Gastrocnemius medialis (tissue), 4 donors: ENCODE results near the gene KCP. TPM values are rescaled to one million over a fixed set of nuclear protein-coding genes. Genes with fewer than 3 reads are reported as not detected.

Source experiments
- ATAC-seq, 2 donors: fragments of 150-250 bp; one replicate each; pipeline ENCODE4 v1.9.1; 2016
- DNase-seq, 2 donors: peaks; one replicate each; pipeline ENCODE4 v3.0.0-alpha.2; 2019
- H3K27ac ChIP-seq, 4 donors: fragments of 200-600 bp; sonication (generic); 1 replicate in 1 of 4; 2 replicates in 3 of 4; pipeline ENCODE4 v1.5.1; 2016 to 2018; ENCODE audit warnings: mild to moderate bottlenecking in 2 of 4, moderate library complexity in 1 of 4
- H3K27me3 ChIP-seq, 3 donors: fragments of 200-600 bp; sonication (generic) in 2 of 3; 1 replicate in 1 of 3; 2 replicates in 2 of 3; pipeline versions ENCODE4 v1.5.1 to v1.6.0; 2016 to 2019; ENCODE audit warnings: mild to moderate bottlenecking in 1 of 3, moderate library complexity in 1 of 3
- H3K36me3 ChIP-seq, 2 donors: fragments of 200-600 bp; sonication (generic) in 1 of 2; one replicate each; pipeline ENCODE4 v1.5.1; 2017 to 2018
- H3K4me1 ChIP-seq, 2 donors: fragments of 200-600 bp; sonication (generic) in 1 of 2; one replicate each; pipeline ENCODE4 v1.5.1; 2016 to 2017; ENCODE audit warnings: mild to moderate bottlenecking in 2 of 2
- H3K4me3 ChIP-seq, 4 donors: fragments of 200-600 bp; sonication (generic) in 3 of 4; 1 replicate in 1 of 4; 2 replicates in 3 of 4; pipeline ENCODE4 v1.5.1; 2016 to 2019; ENCODE audit warnings: mild to moderate bottlenecking in 2 of 4
- H3K9me3 ChIP-seq, 3 donors: fragments of 200-600 bp; sonication (generic) in 2 of 3; 1 replicate in 1 of 3; 2 replicates in 2 of 3; pipeline ENCODE4 v1.5.1; 2016 to 2019
- CTCF ChIP-seq, 5 experiments: fragments of 450-650 bp in 3 of 5; fragments of 200-600 bp in 2 of 5; sonication (generic) in 2 of 5; IDR thresholded peaks in 4 of 5; conservative IDR thresholded peaks in 1 of 5; 1 replicate in 4 of 5; 2 replicates in 1 of 5; pipeline ENCODE4 v1.5.1; 2016 to 2019; ENCODE audit warnings: antibody characterized with exemption in 5 of 5, mild to moderate bottlenecking in 3 of 5, moderate library complexity in 3 of 5
- POLR2A ChIP-seq, 2 donors: fragments of 450-650 bp; IDR thresholded peaks; one replicate each; pipeline ENCODE4 v1.6.1; 2017; ENCODE audit warnings: antibody characterized with exemption in 2 of 2, mild to moderate bottlenecking in 2 of 2, moderate library complexity in 2 of 2
- in situ Hi-C, 4 donors: fragments of 200-750 bp; cut with MboI; loops; one replicate each; pipeline versions ENCODE4 v1.15.0 to v1.8.0; 2017; ENCODE audit warnings: low sequenced_read_pairs in 4 of 4
- intact Hi-C: fragments of 100-400 bp; cut with DNase I; formaldehyde crosslinking; loops from one replicate; pipeline ENCODE4 v1.15.1; 2023; ENCODE audit warnings: low total_unique reads
- total RNA-seq, 4 donors: library from RNA; depleted of rRNA; stranded (reverse); fragments of >200 nt; gene quantifications; one replicate each; pipeline versions ENCODE4 v1.1.0 to v1.2.3, GENCODE V29; 2016

KCP gene
- total RNA-seq, 4 donors from 2014 or later: 0.10 TPM; not detected in 3

DNA sequence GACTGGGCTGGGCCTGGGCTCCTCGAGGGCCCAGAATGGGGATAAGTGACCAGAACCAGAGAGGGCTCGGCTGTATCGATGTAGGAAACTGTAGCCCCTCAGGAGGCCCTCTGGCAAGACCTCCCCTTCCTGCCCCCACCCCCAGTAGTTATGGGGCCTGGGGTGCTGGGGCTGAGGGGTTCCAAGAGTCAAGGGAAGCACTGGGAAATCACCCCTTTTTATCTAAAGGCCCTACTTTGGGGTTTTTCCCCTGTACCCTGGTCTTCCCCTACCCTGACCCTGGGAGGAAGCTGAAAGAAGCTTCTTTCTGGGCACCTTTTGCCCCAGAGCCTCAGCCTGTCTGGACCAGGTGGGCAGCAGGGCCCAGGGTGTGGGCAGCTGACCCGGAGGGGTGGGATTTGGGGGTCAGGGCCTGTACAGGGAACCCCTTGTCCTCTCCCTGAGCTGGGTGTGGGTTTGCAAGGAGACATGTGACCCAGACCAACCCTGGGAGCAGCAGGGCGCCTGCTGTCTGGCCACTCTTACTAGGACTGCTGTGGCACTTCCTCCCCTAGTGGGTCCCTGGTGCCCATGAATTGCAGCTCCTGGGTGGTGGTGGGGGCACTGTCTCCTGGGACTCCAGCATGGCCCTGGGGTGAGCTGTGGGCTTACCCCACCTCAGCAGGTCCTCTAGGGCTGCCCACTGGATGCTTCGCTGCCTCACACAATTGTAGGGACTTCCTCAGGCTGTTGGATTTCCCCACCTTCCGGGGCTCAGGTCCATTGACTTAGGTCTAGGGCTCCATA lies 28.8 kb upstream of the KCP start:
- H3K9me3 ChIP-seq: no peaks in the 10 kb centered on the region
- peak overlapping the region in 2 of 4 donors; percentile 52 to 53 for H3K4me3 ChIP-seq
- in situ Hi-C loops (no loop called here), intact Hi-C loops (no loop called here)
- H3K27ac ChIP-seq: no peak overlapping the region
- ATAC-seq (no peak), DNase-seq (no peak)
- TF ChIP-seq CTCF (IDR thresholded peaks at IDR 0.05 in 4 of 5, conservative IDR thresholded peaks at IDR 0.05 in 1 of 5) (no peak), POLR2A (IDR thresholded peaks at IDR 0.05) (no peak)
- no peaks in the 10 kb centered on the region for H3K36me3 ChIP-seq
- peaks cover 22 to 33% (median 28%) of the 10 kb centered on the region in 3 donors for H3K27me3 ChIP-seq
- H3K4me1 ChIP-seq: peaks cover 4 to 5% of the 10 kb centered on the region in 2 donors

DNA sequence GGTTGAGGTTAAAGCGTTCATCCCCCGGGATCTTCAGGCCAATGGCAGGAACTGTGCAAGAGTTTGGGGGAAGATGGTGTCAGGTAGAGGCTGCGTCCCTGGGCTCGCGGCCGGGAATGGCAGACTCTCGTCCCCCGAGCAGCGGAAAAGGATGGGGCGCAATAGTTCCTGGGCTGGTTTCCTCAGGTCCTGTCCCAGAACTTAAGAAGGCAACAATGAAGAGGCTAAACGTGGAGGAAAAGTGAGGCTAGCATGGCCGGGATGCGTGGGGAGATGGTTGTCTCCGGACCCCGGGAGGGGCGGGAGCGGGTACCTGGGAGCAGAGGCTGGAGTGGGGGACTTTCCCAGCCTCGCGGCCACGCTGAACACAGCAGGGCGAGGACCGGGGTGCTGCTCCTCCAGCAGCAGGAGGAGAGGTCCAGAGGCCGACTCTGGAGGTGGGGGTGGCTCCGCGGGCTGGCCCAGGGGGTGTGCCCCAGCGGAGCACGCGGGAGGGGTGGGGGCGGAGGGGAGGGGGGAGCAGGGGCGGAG lies 28.1 kb upstream of the KCP start:
- Histone ChIP-seq H3K36me3 (no peaks in the 10 kb centered on the region), H3K4me3 (peak overlapping the region; percentile 43 to 53 (median 50)), H3K27ac (no peak overlapping the region), H3K4me1 (peaks cover 4 to 5% of the 10 kb centered on the region in 2 donors), H3K27me3 (peaks cover 22 to 33% (median 28%) of the 10 kb centered on the region in 3 donors), H3K9me3 (no peaks in the 10 kb centered on the region)
- intact Hi-C loops (no loop called here), in situ Hi-C loops (no loop called here)
- TF ChIP-seq POLR2A (IDR thresholded peaks at IDR 0.05) (no peak), CTCF (IDR thresholded peaks at IDR 0.05 in 4 of 5, conservative IDR thresholded peaks at IDR 0.05 in 1 of 5) (no peak)
- DNase-seq (no peak), ATAC-seq (no peak)

GRCh38 chr7:128937647-128938543 lies 27.4 kb upstream of the KCP start, which contains the start of gene IRF5:
IRF5 (plus strand) TSS chr7:128937927; CDS start chr7:128942082, 4,155 bp downstream.
- no peak for TF ChIP-seq CTCF (IDR thresholded peaks at IDR 0.05 in 4 of 5, conservative IDR thresholded peaks at IDR 0.05 in 1 of 5)
- TF ChIP-seq POLR2A (IDR thresholded peaks at IDR 0.05): no peak
- DNase-seq: no peak
- H3K27ac ChIP-seq: no peak within 1 kb of the TSS

DNA sequence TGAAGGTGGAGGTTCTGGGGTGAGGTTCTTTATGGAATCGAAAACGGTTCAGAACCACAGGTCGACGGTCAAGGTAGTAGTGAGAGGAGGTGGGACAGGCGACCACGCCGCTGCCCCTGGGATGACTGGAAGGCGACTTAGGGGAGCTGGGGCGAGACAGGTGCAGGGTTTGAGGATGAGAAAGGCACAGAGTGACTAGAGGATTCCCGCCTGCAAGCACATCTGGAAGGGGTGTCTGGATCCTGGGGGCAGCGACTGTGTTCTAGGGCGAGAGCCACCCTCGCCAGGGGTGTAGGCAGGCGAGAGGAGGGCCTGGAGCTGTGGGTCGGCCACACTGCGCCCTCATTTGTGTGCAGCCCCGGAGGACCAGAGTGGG lies 26.8 kb upstream of the KCP start:
- peaks cover 22 to 36% (median 32%) of the 10 kb centered on the region in 3 donors for H3K27me3 ChIP-seq
- intact Hi-C loops: loop anchor here (1.0 kb wide), 1 partner anchor 21 kb away; no protein-coding TSS in a partner anchor
- TF ChIP-seq POLR2A (IDR thresholded peaks at IDR 0.05) (no peak), CTCF (IDR thresholded peaks at IDR 0.05 in 4 of 5, conservative IDR thresholded peaks at IDR 0.05 in 1 of 5) (no peak)
- H3K27ac ChIP-seq: no peak overlapping the region
- H3K36me3 ChIP-seq: no peaks in the 10 kb centered on the region
- H3K4me1 ChIP-seq: peaks cover 4 to 5% of the 10 kb centered on the region in 2 donors
- peak overlapping the region; percentile 43 to 53 (median 50) for H3K4me3 ChIP-seq
- in situ Hi-C loops: no loop called here
- H3K9me3 ChIP-seq: no peaks in the 10 kb centered on the region
- no peak for ATAC-seq
- DNase-seq: no peak

More at GRCh38 chr7:128937647-128938543, 27.4 kb upstream of the KCP start, which contains the start of gene IRF5:
- H3K36me3 ChIP-seq: no peaks in the 10 kb centered on the region
- intact Hi-C loops: loop anchor here (1.0 kb wide), 1 partner anchor 22 kb away; no protein-coding TSS in a partner anchor
- no peaks in the 10 kb centered on the region for H3K9me3 ChIP-seq
- peaks cover 22 to 36% (median 32%) of the 10 kb centered on the region in 3 donors for H3K27me3 ChIP-seq
- in situ Hi-C loops: no loop called here
- H3K4me3 ChIP-seq: peak within 1 kb of the TSS; percentile 43 to 53 (median 50)
- H3K4me1 ChIP-seq: peaks cover 4 to 5% of the 10 kb centered on the region in 2 donors
- ATAC-seq: no peak
